ENCODE results near the gene POFUT1.
A peak's percentile ranks its signal among the peaks of the same experiment; 100 is the strongest.
"Not testable (repeated sequence)": the region's sequence is repeated elsewhere in the genome, so short reads cannot be mapped to it uniquely, and the experiment has no call there.

The POFUT1 gene

DNA sequence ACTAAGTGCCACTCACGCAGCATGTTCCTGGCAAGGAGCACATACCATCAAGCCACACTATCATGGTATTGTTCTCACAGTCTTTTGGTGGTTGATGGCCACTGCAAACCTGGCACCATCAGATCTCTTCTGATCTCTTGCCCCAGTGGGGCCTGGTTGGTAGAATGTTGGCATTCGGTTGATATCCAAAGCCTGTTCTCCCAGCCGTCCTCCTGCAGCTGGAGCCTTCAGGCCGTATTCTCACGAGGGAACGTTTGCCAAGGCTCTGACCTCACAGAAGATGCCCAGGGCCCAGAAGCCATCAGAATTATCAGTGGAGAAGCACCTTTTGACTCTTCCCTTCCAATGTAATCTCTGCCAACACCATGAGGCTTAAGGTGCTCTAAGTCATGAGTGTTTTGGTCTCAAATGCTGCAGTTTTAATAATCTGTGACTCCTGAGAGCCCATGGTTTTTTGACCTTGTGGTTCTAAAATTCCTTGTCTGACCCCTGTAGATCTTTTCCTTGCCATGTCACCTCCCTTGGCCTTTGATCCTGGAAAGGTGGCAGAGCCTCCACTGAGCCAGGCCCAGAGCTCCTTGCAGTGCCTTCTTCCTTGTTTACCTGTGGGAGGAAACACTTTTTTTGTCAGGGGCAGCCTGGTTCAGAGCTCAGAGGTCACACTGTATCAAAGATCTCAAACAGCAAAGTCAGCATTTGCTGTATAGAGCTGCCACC, 27.8 kb downstream of the POFUT1 start:
- DNase-seq (ENCODE audit: low spot score): no peak

DNA sequence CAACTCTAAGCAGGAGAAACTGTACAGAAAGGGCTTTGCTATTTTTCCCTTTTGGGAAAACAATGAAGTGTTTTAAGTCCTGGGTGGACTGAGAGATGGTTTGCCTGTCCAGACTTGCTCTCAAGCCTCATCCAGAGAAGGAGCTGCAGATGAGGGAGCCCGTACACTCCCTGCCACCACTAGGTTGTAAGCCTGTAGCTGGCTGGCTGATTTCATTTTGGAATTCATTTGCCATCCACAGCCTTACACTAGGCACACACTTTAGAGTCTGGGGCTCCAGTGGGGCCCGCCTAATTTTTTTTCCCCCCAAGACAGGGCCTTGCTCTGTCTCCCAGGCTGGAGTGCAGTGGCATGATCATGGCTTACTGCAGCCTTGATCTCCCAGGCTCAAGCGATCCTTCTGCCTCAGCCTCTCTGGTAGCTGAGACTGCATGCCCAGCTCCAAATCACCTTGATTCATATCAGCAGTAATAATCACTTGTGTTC, 28.4 kb downstream of the POFUT1 start:
- no peak for DNase-seq (ENCODE audit: low spot score)

DNA sequence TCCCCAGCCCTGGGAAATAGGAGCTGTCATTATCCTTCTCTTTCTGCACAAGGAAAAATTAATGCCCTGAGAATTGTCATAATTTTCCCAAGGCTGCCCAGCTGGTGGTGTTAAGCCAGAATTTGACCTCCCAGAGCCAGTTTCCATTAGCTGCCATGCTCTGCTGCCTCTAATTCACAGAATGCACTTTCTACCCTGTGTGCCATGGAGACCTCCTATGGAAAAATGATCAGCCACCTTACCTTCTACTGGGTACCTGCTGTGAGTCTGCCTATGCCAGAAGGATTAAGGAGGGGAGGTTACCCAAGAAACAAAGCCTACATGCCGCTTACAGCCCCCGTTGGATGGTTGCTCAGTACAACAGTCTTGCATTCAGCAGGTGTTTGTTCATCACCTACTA, 29.1 kb downstream of the POFUT1 start:
- no peak for DNase-seq (ENCODE audit: low spot score)

DNA sequence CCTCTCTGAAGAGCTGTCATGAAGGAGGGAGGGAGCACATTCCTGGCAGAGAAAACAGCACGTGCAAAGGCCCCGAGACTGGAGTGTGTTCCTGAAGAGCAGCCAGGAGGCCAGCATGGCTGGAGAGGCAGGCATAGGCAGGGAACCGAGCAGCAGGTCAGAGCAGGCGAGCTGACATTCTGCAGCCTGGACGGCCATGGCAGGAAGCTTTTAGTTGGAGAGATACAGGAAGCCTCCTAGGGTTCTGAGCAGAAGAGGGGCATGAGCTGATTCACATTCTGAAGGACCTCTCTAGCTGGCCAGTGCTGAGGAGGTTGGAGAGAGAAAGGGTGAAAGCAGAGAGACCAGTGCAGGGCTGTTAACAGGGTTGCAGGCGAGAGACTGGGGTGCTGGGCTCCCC, 29.7 kb downstream of the POFUT1 start:
- DNase-seq (ENCODE audit: low spot score): no peak

DNA sequence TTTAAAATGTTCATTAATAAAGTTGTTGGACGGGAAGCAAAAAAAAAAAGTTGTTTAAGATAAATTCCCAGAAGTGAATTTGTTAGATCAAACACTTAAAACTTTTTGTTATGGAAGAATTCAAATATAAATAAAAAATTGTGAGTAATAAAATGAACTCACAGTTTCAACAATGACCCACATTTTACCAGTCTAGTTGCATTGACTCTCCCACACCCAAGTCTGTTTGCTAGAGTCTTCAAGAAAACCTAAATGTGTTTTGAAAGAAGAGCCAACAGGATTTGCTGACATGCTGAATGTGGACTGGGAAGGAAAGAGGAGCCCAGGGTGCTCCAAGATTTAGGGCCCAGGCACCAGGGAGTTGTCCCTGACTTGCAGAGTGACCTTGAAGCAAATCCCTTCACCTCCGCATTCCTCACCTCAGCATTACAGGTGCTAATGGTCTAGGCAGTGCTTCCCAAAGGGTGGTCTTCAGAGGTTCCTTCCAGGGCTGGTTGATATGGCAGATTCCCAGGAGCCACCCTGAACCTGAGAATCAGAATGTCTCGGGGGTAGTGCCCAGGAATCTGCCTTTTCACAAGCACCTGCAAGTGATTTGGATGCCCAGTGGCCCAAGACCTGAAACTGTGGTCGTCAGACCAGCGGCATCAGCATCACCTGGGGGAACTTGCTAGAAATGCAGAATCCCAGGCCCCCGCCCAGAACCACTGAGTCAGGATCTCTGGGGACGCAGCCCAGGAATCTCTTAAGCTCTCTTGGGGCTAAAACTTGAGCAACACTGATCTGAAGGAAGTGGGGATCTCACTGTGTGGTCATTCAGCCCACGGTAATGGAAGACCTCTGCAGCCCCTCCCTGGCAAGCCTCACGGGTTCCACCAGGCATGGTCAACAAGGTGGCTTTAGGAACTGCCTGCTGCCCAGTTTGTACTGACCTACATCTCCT, 31.1 kb downstream of the POFUT1 start:
- DNase-seq (ENCODE audit: low spot score): no peak

DNA sequence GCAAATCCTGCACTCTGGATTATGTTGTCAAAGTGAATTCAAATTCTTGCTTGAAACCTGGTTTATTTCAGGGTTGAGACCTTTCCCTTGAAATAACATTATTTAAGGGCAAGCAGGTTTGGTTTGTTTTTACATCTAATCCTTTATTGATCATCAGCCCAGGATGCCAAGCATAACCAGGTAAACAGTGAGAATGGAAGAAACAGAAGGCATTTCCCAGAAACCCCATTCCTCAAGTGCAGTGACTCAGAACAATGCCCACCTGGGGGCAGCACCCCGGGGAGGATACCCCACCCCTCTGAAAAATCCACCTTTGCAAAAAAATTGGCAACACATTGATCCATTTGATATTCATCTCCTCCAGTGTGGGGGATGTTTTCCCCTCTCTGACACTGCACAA, 32.5 kb downstream of the POFUT1 start:
- DNase-seq (ENCODE audit: low spot score): no peak

DNA sequence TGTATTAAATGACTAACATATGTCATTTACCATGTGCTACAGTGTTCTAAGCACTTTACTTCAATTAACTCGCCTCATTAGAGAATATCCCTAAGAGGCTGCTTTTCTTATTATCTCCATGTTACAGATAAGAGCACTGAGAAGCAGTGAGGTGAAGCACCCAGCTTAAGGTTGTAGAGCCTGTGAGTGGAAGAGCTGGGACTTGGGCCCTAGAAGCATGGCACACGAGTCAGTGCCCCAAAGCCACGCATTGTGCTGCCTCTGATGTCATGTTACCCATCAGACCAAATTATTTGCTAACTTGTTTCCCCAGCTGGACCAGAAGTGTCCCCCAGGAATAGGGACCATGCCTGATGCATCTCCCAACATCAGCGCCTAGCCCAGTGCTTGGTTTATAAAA, 34.1 kb downstream of the POFUT1 start:
- DNase-seq (ENCODE audit: low spot score): no peak

DNA sequence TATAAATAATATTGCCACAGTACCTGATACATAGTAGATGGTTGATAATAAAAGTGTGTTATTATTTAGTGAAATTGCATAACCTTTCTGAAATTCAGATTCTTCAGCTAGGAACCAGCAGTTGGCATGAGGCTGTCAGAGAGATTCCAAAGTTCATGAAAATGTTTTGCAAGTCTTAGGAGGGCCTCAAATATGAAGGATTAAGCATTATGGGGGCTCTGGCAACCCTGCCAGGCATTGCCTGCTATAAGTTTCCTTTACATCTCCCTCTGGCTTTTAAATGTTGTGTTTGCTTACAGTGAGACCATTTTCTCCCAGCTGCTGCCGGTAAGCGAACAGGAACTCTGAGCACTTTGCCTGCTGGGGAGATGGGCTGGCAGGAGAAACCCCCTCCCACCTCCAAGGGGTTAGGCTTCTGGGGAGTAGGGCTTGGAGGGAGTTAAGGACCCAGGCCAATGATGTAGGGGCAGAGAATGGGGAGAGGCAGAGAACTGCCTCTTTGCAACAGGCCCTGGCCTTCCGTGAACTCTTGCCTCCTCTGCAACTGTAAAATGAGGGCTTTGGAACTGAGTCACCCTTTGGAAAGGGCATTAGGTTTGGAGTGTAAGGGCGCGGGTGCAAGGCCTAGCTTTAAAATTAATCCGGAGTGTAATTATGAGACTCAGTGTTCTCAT, 36.6 kb downstream of the POFUT1 start:
- peak; percentile 28 for DNase-seq (ENCODE audit: low spot score)

DNA sequence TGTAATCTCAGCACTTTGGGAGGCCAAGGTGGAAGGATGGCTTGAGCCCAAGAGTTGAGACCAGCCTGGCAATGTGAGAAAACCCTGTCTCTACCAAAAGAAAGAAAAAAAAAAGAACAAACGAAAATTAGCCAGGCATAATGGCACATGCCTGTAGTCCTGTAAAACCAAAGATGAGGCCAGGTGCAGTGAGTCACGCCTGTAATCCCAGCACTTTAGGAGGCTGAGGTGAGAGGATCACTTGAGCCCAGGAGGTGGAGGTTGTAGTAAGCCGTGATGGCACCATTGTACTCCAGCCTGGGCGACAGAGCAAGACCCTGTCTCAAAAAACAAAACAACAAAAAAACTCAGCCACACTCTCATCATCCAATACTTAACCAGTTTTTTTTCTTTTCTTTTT, 37.3 kb downstream of the POFUT1 start:
- DNase-seq (ENCODE audit: low spot score): no peak

DNA sequence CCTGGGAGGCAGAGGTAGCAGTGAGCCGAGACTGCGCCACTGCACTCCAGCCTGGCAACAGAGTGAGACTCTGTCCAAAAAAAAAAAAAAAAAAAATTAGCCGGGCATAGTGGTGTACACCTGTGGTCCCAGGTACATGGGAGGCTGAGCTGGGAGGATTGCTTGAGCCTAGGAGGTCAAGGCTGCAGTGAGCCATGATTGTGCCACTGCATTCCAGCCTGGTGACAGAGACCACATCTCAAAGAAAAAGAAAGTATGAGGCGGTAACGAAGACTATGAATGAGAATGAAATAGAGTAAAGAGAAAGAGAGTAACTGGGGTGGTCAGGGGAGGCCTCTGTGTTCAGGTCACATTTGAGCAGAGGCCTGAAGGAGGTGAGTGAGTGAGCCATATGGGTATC, 38.5 kb downstream of the POFUT1 start:
- DNase-seq (ENCODE audit: low spot score): not testable (repeated sequence)

DNA sequence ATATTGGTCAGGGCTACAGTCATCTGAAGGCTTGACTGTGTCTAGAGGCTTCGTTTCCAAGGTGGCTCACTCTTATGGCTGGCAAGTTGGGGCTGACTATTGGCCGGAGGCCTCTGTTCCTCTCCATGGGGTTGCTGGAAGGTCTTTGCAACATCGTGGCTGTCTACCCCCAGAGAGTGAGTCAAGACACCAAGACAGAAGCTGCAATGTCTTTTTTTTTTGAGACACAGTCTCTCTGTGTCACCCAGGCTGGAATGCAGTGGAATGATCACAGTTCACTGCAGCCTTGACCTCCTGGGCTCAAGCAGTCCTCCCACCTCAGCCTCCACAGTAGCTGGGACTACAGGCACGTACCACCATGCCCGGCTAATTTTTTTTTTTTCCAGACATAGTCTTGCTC, 40.4 kb downstream of the POFUT1 start:
- DNase-seq (ENCODE audit: low spot score): no peak

DNA sequence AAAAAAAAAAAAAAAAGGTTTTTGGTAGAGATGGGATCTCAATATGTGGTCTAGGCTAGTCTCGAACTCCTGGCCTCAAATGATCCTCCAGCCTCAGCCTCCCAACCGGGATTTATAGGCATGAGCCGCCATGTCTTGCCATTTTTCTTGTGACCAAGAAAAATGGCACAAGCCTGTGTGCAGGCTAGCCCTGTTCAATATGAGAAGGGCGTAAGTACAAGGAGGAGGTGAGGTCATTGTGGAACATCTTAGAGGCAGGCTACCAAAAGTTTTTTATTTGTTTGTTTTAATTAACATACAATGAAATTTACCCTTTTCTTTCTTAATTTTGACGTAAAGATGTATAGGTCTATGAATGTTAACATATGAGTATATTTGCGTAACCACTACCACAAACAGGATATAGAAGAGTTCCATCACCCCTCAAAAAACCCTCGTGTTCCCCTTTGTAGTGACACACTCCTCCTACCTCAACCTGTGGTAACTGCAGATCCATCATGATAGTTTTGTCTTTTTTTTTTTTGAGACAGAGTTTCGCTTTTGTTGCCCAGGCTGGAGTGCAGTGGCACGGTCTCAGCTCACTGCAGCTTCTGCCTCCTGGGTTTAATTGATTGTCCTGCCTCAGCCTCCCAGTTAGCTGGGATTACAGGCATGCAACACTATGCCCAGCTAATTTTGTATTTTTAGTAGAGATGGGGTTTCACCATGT, 41.5 kb downstream of the POFUT1 start:
- no peak for DNase-seq (ENCODE audit: low spot score)

DNA sequence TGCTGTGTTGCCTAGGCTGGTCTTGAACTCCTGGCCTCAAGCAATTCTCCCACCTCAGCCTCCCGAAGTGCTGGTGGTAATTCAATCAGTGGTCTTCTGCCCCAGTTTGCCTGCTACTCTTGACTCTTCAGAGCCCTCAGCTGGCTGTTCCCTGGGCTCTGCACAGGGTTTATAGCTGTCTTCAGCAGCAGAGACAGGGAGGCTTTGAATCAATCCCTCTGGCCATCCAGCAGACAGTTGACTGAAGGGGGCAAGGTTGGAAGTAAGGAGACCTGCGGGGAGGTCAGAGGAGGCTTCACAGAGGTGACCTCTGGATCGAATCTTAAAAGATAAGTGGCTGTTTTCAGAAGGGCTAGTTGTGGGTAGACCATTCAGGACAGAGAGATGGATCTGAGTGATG, 43.8 kb downstream of the POFUT1 start:
- no peak for DNase-seq (ENCODE audit: low spot score)

DNA sequence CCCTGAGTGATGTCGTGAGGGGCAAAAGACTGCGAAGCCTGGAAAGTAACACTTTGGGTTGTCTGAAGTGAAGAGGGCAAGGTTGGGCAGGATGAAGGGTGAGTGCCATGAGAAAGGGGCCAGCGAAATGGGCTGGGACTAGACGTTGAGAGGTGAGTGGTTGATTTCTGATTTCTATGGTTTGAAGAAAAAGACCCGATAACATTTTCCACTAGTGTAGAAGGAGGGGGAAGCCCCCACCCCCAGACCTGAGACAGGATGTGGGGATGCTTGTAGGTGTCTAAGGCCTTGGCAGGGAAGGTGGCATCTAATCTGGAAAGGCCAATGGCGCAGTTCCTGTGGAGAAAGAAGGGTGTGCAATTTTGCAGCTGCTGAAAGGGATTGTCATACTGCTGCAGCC, 44.5 kb downstream of the POFUT1 start:
- DNase-seq (ENCODE audit: low spot score): no peak

DNA sequence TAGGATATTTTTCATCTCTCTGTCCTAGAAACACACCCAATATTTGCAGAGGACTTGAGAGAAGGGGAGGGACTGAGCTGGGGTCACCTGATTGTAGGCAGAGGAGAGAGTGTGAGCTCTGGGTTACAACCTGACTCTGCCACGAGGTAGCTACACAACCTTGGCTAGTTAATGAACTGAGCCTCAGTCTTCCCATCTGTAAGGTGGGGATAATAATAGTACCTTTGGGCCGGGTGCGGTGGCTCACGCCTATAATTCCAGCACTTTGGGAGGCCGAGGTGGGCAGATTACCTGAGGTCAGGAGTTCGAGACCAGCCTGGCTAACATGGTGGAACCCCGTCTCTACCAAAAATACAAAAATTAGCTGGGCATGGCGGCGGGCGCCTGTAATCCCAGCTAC, 53.3 kb downstream of the POFUT1 start:
- DNase-seq (ENCODE audit: low spot score): not testable (repeated sequence)

DNA sequence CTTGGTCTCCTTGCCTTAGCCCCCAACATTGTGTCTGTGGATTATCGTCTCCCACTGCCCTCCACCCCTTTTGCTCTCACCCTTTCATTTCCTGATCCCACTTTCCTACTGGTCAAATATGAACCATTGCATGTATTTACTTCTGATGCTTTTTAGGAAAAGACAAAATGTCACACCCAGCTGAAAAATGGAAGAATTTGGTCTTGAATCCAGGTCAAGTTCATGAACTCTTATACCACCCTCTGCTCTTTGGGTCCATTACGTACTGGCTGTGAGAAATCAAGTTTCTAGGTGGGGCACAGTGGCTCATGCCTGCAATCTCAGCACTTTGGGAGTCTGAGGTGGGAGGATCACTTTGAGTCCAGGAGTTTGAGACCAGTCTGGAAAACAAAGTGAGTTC, 54.0 kb downstream of the POFUT1 start:
- DNase-seq (ENCODE audit: low spot score): no peak

DNA sequence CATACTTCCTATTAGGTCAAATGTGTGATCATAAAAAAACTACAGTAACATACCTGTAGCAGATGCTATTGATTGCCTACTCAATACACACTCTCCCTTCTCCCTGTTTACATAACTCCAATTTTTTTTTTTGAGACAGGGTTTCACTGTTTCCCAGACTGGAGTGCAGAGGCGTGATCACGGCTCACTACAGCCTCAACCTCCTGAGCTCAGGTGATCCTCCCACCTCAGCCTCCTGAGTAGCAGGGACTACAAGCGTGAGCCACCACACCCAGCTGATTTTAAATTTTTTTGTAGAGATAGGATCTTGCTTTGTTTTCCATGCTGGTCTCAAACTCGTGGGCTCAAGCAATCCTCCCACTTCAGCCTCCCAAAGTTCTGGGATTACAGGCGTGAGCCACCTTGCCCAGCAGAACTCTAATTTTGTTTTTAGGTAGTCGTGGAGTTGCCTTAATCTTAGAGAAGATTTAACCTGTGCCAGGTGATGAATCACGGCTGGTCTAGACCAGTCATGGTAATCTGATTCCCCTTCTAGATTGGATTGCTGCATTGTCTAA, 55.8 kb downstream of the POFUT1 start:
- no peak for DNase-seq (ENCODE audit: low spot score)

DNA sequence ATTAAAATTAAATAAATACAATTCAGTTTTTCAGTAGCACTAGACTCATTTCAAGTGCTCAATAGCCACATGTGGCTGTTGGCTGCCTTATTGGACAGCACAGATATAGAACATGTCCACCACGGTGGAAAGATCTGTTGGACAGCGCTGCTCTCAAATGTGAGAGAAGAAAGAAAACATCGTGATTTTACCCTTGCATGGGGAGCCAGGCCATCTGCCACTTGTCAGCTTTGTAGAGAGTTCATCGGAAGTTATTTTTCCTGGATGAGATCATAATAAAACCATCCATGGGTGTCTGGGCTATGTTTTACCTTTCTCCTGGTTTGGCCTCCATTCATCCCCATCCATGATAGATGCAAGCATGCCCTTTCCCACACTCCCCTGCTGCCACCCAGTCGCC, 63.9 kb downstream of the POFUT1 start:
- DNase-seq (ENCODE audit: low spot score): no peak

DNA sequence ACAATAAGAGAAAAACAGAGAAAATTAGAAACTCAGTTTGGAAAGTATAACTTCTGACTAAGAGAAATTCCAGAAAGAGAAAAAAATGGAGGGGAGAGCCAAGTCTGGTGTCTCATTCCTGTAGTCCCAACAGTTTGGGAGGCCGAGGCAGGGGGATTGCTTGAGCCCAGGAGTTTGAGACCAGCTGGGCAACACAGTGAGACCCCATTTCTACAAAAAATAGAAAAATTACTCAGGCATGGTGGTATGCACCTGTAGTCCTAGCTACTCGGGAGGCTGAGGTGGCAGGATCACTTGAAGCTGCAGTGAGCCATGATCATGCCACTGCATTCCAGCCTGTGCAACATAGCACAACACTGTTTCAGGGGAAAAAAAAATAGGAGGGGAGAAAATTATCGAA, 66.7 kb downstream of the POFUT1 start:
- no peak for DNase-seq (ENCODE audit: low spot score)

DNA sequence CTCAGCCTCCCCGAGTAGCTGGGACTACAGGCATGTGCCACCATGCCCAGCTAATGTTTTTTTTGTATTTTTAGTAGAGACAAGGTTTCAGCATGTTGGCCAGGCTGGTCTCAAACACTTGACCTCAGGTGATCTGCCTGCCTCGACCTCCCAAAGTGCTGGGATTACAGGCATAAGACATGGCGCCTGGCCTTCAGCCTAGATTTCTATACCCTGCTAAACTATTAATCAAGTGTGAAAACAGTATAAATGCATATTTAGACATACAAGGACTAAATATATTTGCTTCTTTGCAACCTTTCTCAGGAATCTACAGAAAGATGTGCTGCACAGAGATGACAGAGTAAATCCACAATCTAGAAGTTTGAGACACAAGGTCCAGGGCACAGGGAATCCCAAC, 67.5 kb downstream of the POFUT1 start:
- not testable (repeated sequence) for DNase-seq (ENCODE audit: low spot score)

DNA sequence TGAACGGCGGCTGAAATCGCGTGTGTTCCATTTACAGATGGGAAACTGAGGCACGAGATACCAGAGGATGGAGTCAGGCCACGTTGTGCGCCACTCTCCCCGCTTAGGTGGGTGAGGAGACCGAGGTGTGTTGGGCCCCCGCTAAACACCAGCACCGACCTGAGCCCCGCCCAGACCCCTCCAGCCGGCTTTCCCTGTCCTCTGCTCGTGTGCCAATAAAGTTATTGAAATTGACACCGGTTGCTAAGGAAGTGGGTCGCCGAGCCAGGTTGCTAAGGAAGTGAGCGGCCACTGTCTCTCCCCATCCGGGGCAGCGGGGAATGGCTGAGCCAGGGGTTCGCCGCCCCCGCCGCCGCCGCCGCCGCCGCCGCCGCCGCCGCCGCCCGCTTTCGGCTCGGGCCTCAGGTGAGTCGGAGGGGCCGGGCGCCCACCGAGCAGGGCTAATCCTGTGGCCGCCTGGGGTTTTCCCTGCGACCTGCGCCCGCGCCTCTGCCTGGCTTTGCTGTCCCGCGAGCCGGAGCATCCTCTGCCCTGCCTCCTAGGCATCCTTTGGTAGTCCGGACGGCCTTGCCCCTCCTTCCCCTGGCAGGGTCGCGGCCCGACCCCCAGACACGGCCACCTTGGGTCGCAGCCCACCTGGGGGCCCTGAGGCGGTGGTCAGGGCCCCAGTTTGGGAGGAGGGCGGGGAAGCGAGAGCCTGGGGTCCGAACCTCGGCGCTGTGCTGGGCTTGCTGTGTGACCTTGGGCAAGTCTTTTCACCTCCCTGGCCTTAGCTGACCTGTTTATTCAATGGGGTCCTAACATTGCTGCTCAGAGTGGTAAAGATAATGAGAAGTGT, 69.9 kb downstream of the POFUT1 start, which contains the start of gene KIF3B:
Gene KIF3B, plus strand, starts transcription at position 291 of the 838 bp plus-strand sequence. CDS start 32,127 bp downstream, outside the sequence.
- peak; percentile 94 for DNase-seq (ENCODE audit: low spot score)
